ENCODE results near the gene TMEM212.
"Not testable (repeated sequence)": the region's sequence is repeated elsewhere in the genome, so short reads cannot be mapped to it uniquely, and the experiment has no call there.

Gene TMEM212

GRCh38 chr3:171904829-171905228 lies 61.7 kb downstream of the TMEM212 start:
- TF ChIP-seq POLR2AphosphoS5 (IDR thresholded peaks at IDR 0.05; ENCODE audit: low read depth, low read length): no peak
- TF ChIP-seq POLR2A (IDR thresholded peaks at IDR 0.05; ENCODE audit: low read depth, low read length): no peak
- TF ChIP-seq TAF1 (IDR thresholded peaks at IDR 0.05; ENCODE audit: borderline replicate concordance, low read depth, low read length): no peak
- FAIRE-seq (no peak), DNase-seq (ENCODE audit: insufficient read length) (no peak)

- not testable (repeated sequence) for DNase-seq (ENCODE audit: insufficient read length); FAIRE-seq
These were observed 63.4 kb downstream of the TMEM212 start for GRCh38 chr3:171906503-171906902.

- FAIRE-seq (no peak), DNase-seq (ENCODE audit: insufficient read length) (no peak)
- TF ChIP-seq POLR2A (IDR thresholded peaks at IDR 0.05; ENCODE audit: low read depth, low read length): no peak
These were observed 64.0 kb downstream of the TMEM212 start for GRCh38 chr3:171906951-171907676.

DNA sequence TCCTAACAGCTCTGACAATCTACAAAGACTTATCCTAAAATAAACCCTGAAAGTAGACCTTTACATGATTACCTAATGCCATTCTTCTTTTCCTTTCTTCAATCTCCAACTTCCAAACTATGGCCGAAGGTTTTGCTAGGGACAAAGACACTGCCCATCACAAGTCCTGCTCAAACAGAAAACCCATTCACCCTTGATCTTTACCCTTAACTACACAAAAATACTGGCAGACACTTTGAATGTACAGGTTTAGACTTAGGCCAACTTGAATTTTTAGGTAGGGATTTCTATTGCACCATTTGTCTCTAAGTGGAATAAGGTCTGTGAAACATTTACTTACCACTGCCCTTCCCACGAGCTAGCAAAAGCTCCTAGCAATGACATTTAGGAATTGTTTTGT lies 64.6 kb downstream of the TMEM212 start:
- TF ChIP-seq TAF1 (IDR thresholded peaks at IDR 0.05; ENCODE audit: borderline replicate concordance, low read depth, low read length): no peak
- TF ChIP-seq POLR2A (IDR thresholded peaks at IDR 0.05; ENCODE audit: low read depth, low read length): no peak
- TF ChIP-seq POLR2AphosphoS5 (IDR thresholded peaks at IDR 0.05; ENCODE audit: low read depth, low read length): no peak
- no peak for FAIRE-seq

DNA sequence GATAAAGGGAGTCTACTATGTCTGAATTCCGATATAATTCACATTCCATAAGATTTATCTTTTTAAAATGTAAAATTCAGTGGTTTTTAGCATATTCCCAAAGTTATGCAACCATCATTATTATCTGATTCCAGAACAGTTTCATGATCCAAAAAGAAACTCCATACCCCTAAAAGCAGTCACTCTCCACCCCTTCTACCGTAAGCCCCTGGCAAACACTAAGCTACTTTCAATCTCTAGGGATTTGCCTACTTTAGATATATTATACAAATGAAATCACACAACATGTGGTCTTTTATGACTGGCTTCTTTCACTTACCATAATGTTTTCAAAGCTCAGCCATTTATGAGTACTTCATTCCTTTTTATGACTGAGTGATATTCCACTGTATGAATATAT lies 65.6 kb downstream of the TMEM212 start:
- no peak for DNase-seq (ENCODE audit: insufficient read length)
- no peak for FAIRE-seq
- TF ChIP-seq POLR2AphosphoS5 (IDR thresholded peaks at IDR 0.05; ENCODE audit: low read depth, low read length): no peak
- TF ChIP-seq POLR2A (IDR thresholded peaks at IDR 0.05; ENCODE audit: low read depth, low read length): no peak
- no peak for TF ChIP-seq TAF1 (IDR thresholded peaks at IDR 0.05; ENCODE audit: borderline replicate concordance, low read depth, low read length)

More for the DNA sequence above, 64.6 kb downstream of the TMEM212 start:
- DNase-seq (ENCODE audit: insufficient read length): no peak

All from GM12892 (cell line).